Chondrocyte (in vitro differentiated cells): ENCODE measurements around the gene NUBP2. TPM values are rescaled to one million over a fixed set of nuclear protein-coding genes. Genes with fewer than 3 reads are reported as not detected.

Experiments used
- DNase-seq: peaks from one replicate; pipeline ENCODE4 v3.0.0; 2021; ENCODE audit warnings: mixed read lengths, low spot score
- H3K27ac Mint-ChIP-seq: one replicate; pipeline ENCODE4 v1.8.0; 2021; ENCODE audit warnings: mild to moderate bottlenecking, moderate library complexity, mixed read lengths; ENCODE audit not compliant: unreplicated experiment
- H3K27me3 Mint-ChIP-seq: 2 replicates; pipeline ENCODE4 v1.8.0; 2021; ENCODE audit warnings: low read depth, mixed read lengths
- H3K36me3 Mint-ChIP-seq: 2 replicates; pipeline ENCODE4 v1.8.0; 2021; ENCODE audit warnings: low read depth, mixed read lengths
- H3K4me1 Mint-ChIP-seq: 2 replicates; pipeline ENCODE4 v1.8.0; 2021; ENCODE audit warnings: low read depth, mild to moderate bottlenecking, mixed read lengths
- H3K4me3 Mint-ChIP-seq: one replicate; pipeline ENCODE4 v1.8.0; 2021; ENCODE audit warnings: mild to moderate bottlenecking, moderate library complexity, mixed read lengths; ENCODE audit not compliant: unreplicated experiment
- H3K9me3 Mint-ChIP-seq: 2 replicates; pipeline ENCODE4 v1.8.0; 2021; ENCODE audit warnings: low read depth, mixed read lengths
- total RNA-seq: library from RNA; stranded (reverse); gene quantifications from 3 replicates; pipeline ENCODE4 v1.2.1, GENCODE V29; 2021
- TF ChIP-seq, protein P1 (sequence below): fragments of 200-600 bp; sonication (generic); IDR thresholded peaks from 2 replicates; pipeline ENCODE4 v1.5.0; 2021; ENCODE audit warnings: antibody characterized with exemption, mild to moderate bottlenecking, moderate library complexity

The NUBP2 gene
- total RNA-seq, 1 donor from 2014 or later: 36.5 TPM

GRCh38 chr16:1775006-1775845, 7.5 kb upstream of the NUBP2 start:
- H3K36me3 Mint-ChIP-seq: peaks cover 6% of the 10 kb centered on the region
- DNase-seq: no peak
- H3K4me3 Mint-ChIP-seq: peak overlapping the region; percentile 36
- no peak overlapping the region for H3K27ac Mint-ChIP-seq
- TF ChIP-seq, protein P1, sequence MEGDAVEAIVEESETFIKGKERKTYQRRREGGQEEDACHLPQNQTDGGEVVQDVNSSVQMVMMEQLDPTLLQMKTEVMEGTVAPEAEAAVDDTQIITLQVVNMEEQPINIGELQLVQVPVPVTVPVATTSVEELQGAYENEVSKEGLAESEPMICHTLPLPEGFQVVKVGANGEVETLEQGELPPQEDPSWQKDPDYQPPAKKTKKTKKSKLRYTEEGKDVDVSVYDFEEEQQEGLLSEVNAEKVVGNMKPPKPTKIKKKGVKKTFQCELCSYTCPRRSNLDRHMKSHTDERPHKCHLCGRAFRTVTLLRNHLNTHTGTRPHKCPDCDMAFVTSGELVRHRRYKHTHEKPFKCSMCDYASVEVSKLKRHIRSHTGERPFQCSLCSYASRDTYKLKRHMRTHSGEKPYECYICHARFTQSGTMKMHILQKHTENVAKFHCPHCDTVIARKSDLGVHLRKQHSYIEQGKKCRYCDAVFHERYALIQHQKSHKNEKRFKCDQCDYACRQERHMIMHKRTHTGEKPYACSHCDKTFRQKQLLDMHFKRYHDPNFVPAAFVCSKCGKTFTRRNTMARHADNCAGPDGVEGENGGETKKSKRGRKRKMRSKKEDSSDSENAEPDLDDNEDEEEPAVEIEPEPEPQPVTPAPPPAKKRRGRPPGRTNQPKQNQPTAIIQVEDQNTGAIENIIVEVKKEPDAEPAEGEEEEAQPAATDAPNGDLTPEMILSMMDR: no peak
- H3K27me3 Mint-ChIP-seq: no peaks in the 10 kb centered on the region
- peaks cover 22% of the 10 kb centered on the region for H3K4me1 Mint-ChIP-seq
- no peaks in the 10 kb centered on the region for H3K9me3 Mint-ChIP-seq

- Mint-ChIP-seq H3K4me3 (no peak overlapping the region), H3K9me3 (no peaks in the 10 kb centered on the region), H3K36me3 (peaks cover 6% of the 10 kb centered on the region), H3K27ac (peak overlapping the region; percentile 71), H3K27me3 (no peaks in the 10 kb centered on the region), H3K4me1 (peaks cover 23% of the 10 kb centered on the region)
- TF ChIP-seq, protein P1: no peak
- DNase-seq: no peak
Observed at GRCh38 chr16:1775846-1776671, 6.7 kb upstream of the NUBP2 start.

DNA sequence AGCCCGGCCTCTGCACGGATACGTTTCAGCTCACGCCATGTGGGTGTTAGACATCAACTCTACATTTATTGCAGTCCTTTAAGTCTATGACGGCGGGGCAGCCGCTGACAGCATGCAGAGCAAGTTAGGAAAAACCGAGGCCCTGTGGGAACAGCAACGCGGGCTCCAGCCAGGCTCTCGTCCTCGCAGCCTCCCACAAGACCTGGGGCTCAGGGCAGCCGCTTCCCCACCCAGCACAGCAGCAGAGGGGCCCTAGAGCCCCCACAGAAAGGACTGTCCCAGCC, 6.1 kb upstream of the NUBP2 start:
- no peak overlapping the region for H3K4me3 Mint-ChIP-seq
- H3K36me3 Mint-ChIP-seq: peaks cover 6% of the 10 kb centered on the region
- peak overlapping the region; percentile 71 for H3K27ac Mint-ChIP-seq
- TF ChIP-seq, protein P1: no peak
- H3K9me3 Mint-ChIP-seq: no peaks in the 10 kb centered on the region
- no peaks in the 10 kb centered on the region for H3K27me3 Mint-ChIP-seq
- peaks cover 29% of the 10 kb centered on the region for H3K4me1 Mint-ChIP-seq
- no peak for DNase-seq

GRCh38 chr16:1776991-1777374, 5.8 kb upstream of the NUBP2 start:
- Mint-ChIP-seq H3K4me1 (peaks cover 29% of the 10 kb centered on the region), H3K36me3 (peaks cover 6% of the 10 kb centered on the region), H3K27me3 (no peaks in the 10 kb centered on the region), H3K27ac (peak overlapping the region; percentile 66), H3K4me3 (no peak overlapping the region), H3K9me3 (no peaks in the 10 kb centered on the region)
- TF ChIP-seq, protein P1: no peak
- DNase-seq: no peak

- TF ChIP-seq, protein P1: no peak
- no peak for DNase-seq
- H3K9me3 Mint-ChIP-seq: no peaks in the 10 kb centered on the region
- peaks cover 25% of the 10 kb centered on the region for H3K4me1 Mint-ChIP-seq
- H3K27me3 Mint-ChIP-seq: no peaks in the 10 kb centered on the region
- peak overlapping the region; percentile 17 for H3K27ac Mint-ChIP-seq
- no peak overlapping the region for H3K4me3 Mint-ChIP-seq
- H3K36me3 Mint-ChIP-seq: peaks cover 4% of the 10 kb centered on the region
Observed at GRCh38 chr16:1777375-1778199, 5.2 kb upstream of the NUBP2 start.
